ENCODE measurements around the gene MAN1C1. TPM values are rescaled to one million over a fixed set of nuclear protein-coding genes. Genes with fewer than 3 reads are reported as not detected.

Gene MAN1C1
- total RNA-seq, 1 experiment from 2014 or later: 9.3 TPM

- DNase-seq: no peak
These were observed 84.6 kb downstream of the MAN1C1 start for GRCh38 chr1:25701030-25701785.

More at GRCh38 chr1:25701030-25701785, 84.6 kb downstream of the MAN1C1 start:
- H3T11ph ChIP-seq (ENCODE audit: low read length): no peak overlapping the region
- H3K36me3 Mint-ChIP-seq (ENCODE audit: insufficient read depth in 1 of 3, low read depth in 3 of 3): no peaks in the 10 kb centered on the region
- H2BK12ac ChIP-seq (ENCODE audit: insufficient read length, low read depth, low read length): no peak overlapping the region
- H2BK15ac ChIP-seq (ENCODE audit: low read depth, low read length): 0 out of 2 replicates have a peak overlapping the region, but pooled peaks have one; percentile 27
- H3K4me3 Mint-ChIP-seq: no peak overlapping the region
- H2AK5ac ChIP-seq (ENCODE audit: insufficient read length, low read length): no peak overlapping the region
- no peak overlapping the region for H2BK5ac ChIP-seq (ENCODE audit: insufficient read length, low read length)
- no peaks in the 10 kb centered on the region for H4K20me1 ChIP-seq (ENCODE audit: control insufficient read depth, insufficient read depth, insufficient read length)
- no peak overlapping the region for H2BK20ac ChIP-seq (ENCODE audit: low read depth, low read length, poor library complexity, severe bottlenecking)
- no peak overlapping the region for H3K9ac ChIP-seq (ENCODE audit: extremely low read depth, insufficient read length, low read length)
- no peak overlapping the region for H3K23ac ChIP-seq (ENCODE audit: insufficient read length, low read depth, low read length)
- no peak overlapping the region for H3K56ac ChIP-seq (ENCODE audit: insufficient read length, low read depth, low read length)
- no peak for TF ChIP-seq CTCF (conservative IDR thresholded peaks at IDR 0.05)
- no peak overlapping the region for H4K91ac ChIP-seq (ENCODE audit: insufficient read length, low read depth, low read length)
- no peak overlapping the region; the same call in 1 of the 2 replicates for H3K4ac ChIP-seq (ENCODE audit: low read depth, low read length)
- no peak overlapping the region for H3K4me2 ChIP-seq (ENCODE audit: insufficient read depth, insufficient read length, low read length)
- H3K18ac ChIP-seq (ENCODE audit: insufficient read length, low read depth, low read length): peak overlapping the region; percentile 11
- H3K14ac ChIP-seq (ENCODE audit: insufficient read depth, low read length): no peak overlapping the region; the same call in 1 of the 2 replicates
- H3K27me3 ChIP-seq (ENCODE audit: insufficient read depth, low read length): no peaks in the 10 kb centered on the region
- no peaks in the 10 kb centered on the region for H3K9me3 Mint-ChIP-seq
- no peaks in the 10 kb centered on the region for H3K9me3 ChIP-seq (ENCODE audit: control insufficient read depth, low read depth, low read length)
- H3K27ac Mint-ChIP-seq: no peak overlapping the region; a peak in 1 of 7 replicates
- no peak overlapping the region for H4K5ac ChIP-seq (ENCODE audit: insufficient read length, low read depth, low read length)
- H2AFZ ChIP-seq (ENCODE audit: low read length): no peak overlapping the region
- H3K79me2 ChIP-seq (ENCODE audit: insufficient read depth, low read length): no peaks in the 10 kb centered on the region
- H4K8ac ChIP-seq (replicated peaks; ENCODE audit: insufficient read length, low read depth, low read length): no peak overlapping the region
- H2BK120ac ChIP-seq (ENCODE audit: low read depth, low read length, poor library complexity, severe bottlenecking): no peak overlapping the region
- WGBS (ENCODE audit: extremely low coverage, insufficient read length, low lambda C conversion rate): no CpG with 5 or more reads among the region's 9 CpGs
- no peak overlapping the region for H3K27ac ChIP-seq (ENCODE audit: insufficient read length, low read depth, low read length)
- no peaks in the 10 kb centered on the region for H3K79me1 ChIP-seq (ENCODE audit: insufficient read depth, low read depth, low read length, poor library complexity, severe bottlenecking)
- H3K27me3 Mint-ChIP-seq (ENCODE audit: low read depth): no peaks in the 10 kb centered on the region
- no peaks in the 10 kb centered on the region for H3K23me2 ChIP-seq (ENCODE audit: insufficient read length, low read depth, low read length, poor library complexity, severe bottlenecking)
- peaks cover 61 to 68% of the 10 kb centered on the region in 2 experiments for H3K4me1 Mint-ChIP-seq
- peaks cover 6% of the 10 kb centered on the region; the same call in 1 of the 2 replicates for H3K4me1 ChIP-seq (ENCODE audit: insufficient read depth, low read length)
